ENCODE measurements around the gene ST8SIA6.

GRCh38 chr10:17475661-17476060 lies 21.3 kb upstream of the ST8SIA6 start:
- TF ChIP-seq CTCF (IDR thresholded peaks at IDR 0.05) (no peak), POLR2A (IDR thresholded peaks at IDR 0.05) (no peak)
